Measurements from ENCODE around the gene C16orf87. TPM values are rescaled to one million over a fixed set of nuclear protein-coding genes. Genes with fewer than 3 reads are reported as not detected.

Gene C16orf87
- total and polyA plus RNA-seq, 5 experiments from 2014 or later = 4.9 to 8.5 (median 5.7) TPM

GRCh38 chr16:46746821-46747776, 83.9 kb downstream of the C16orf87 start:
- H3K36me3 Mint-ChIP-seq = no peaks in the 10 kb centered on the region
- no peak overlapping the region for H3K4me3 Mint-ChIP-seq
- no peak for ATAC-seq
- H3K9me3 Mint-ChIP-seq = no peaks in the 10 kb centered on the region
- no peak for DNase-seq
- peaks cover 2 to 17% (median 7%) of the 10 kb centered on the region in 4 donors for H3K4me1 Mint-ChIP-seq
- POLR2A ChIA-PET = no interaction called here
- H3K27ac Mint-ChIP-seq = no peak overlapping the region
- H3K27me3 Mint-ChIP-seq = peaks cover 0 to 2% (median 0%) of the 10 kb centered on the region in 5 donors

Other genes starting within 250 kb of the C16orf87 start
- 1 to 10 TPM in 1 of 2 experiments, under 1 TPM in 1; 0.29 to 1.6 TPM for gene SHCBP1, start 209.8 kb downstream of the C16orf87 start, total RNA-seq
- gene SHCBP1, start 209.8 kb downstream of the C16orf87 start, polyA plus RNA-seq = under 1 TPM in 1 of 3 donors, not detected in 2; 0.28 TPM
- 100 to 1,000 TPM in 1 of 2 experiments, 10 to 100 TPM in 1; 98.3 to 104 TPM for gene VPS35, start 142.0 kb downstream of the C16orf87 start, total RNA-seq
- gene VPS35, start 142.0 kb downstream of the C16orf87 start, polyA plus RNA-seq = 10 to 100 TPM; 66.5 to 67.7 (median 67.1) TPM
- gene ORC6, start 141.5 kb downstream of the C16orf87 start, total RNA-seq = 1 to 10 TPM; 2.6 to 3.4 TPM
- gene ORC6, start 141.5 kb downstream of the C16orf87 start, polyA plus RNA-seq = under 1 TPM; 0.32 to 0.59 (median 0.48) TPM
- under 1 TPM; 0.10 to 0.36 TPM for gene MYLK3, start 82.8 kb downstream of the C16orf87 start, total RNA-seq
- not detected for gene MYLK3, start 82.8 kb downstream of the C16orf87 start, polyA plus RNA-seq
- gene GPT2, start 53.2 kb upstream of the C16orf87 start, total RNA-seq = 1 to 10 TPM; 2.7 to 3.4 TPM
- gene GPT2, start 53.2 kb upstream of the C16orf87 start, polyA plus RNA-seq = under 1 TPM in 2 of 3 donors, not detected in 1; 0.19 to 0.23 TPM
- gene DNAJA2, start 142.5 kb upstream of the C16orf87 start, total RNA-seq = 10 to 100 TPM; 77.1 to 83.0 TPM
- gene DNAJA2, start 142.5 kb upstream of the C16orf87 start, polyA plus RNA-seq = 10 to 100 TPM; 62.5 to 83.7 (median 62.8) TPM